Embryonic facial prominence (tissue), 1 donor: ENCODE data around the gene IRX2.

Experiments
- DNase-seq: peaks from one replicate; pipeline ENCODE4 v3.0.0-alpha.2; 2016; ENCODE audit errors: extremely low spot score

Gene IRX2

GRCh38 chr5:2718115-2718514 is 33.4 kb downstream of the IRX2 start:
- no peak for DNase-seq

DNA sequence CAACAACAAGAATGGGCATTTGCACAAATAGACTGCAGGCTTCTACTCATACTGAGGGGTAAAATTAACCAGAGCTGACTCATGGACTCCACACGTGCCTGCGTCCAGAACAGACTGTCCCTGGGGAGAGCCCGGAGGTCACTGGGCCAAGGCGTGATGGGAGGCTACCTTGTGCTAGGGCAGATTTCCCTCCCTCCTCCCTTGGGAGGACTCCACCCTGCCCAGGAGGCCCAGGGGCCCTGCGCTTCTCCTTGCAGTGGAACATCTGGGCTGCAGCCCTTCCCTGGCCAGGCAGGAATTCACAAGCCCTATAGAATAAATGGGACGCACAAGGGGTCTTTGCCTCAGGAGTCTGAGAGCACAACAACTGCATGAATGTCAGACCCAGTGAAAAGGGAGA is 35.6 kb downstream of the IRX2 start:
- no peak for DNase-seq

DNA sequence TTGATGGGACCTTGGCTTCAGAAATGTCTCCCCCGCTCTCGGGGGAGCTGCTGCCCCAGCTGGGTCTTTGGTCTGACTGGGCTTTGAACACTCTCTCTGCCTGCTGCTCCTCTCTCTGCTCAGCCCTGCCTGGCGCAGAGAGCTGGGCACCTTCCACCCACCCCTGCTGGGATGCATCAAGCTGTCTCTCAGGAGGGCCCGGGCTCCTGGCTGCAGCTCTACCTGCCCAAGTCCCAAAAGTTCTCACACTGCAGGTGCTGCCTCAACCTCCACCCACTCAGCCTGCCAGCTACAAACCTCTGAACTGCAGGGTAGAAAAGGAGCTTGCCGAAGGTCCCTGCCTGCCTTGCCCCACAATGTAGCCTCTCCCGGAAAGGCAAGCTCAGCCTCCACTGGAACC is 36.7 kb downstream of the IRX2 start:
- no peak for DNase-seq

DNA sequence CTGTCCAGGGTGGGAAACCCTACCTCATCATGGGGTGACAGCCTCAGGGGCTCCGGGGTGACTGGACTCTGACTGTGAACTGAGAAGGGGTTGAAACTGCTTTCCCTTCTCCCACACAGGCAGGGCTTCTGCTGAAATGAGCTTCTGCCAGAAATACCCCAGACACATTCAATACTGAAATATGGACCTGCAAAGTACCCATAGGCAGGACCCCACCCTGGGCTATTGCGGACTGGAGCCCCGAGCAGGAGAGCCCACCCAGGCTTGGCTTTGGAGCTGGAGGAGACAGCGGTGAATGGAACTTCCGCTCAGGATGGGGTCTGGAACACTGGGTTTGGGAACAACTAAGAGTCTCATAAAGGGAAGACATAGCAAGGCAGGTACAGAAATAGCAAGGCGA is 37.5 kb downstream of the IRX2 start:
- DNase-seq, result no peak

DNA sequence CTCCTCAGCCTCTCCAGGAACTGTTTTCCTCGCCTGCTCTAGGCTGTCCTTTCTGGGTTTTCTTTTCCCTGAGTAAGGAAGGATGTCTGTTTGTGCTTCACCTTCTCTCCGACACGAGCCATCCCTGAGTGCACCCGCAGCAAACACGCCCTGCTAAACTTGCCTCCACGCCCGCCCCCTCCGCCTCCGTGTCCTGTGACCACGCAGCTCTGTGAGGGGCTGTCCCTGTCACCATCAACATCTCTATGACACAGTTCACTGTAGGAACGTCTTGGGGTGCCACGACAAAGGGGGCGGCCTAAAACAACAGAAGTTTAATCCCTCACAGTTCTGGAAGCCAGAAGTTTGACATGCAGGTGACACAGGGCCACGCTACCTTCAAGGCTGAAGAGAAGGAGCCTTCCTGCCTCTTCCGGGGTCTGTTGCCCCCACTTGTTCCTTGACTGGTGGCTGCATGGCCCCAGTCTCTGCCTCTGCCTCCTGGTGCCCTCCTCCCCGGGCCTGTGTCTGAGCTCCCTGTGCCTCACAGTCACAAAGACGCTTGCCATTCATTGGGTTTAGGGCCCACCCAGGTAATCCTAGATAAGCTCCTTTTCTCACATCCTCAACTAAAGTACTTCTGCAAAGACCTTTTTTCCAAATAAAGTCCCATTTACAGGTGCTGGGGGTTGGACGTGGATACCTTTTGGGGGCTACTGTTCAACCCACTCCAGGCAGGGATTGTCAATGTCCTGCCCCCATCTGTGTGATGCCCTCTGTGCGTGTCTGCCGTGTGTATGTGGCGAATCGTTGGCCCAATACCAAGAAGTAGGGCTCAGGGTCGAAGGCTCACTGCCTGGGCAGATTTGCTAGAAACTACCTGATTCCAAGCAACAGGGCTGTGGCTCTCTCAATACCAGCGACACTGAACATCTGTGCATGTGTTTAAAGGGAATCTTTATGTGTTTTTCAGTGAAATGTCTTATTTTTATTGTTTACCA is 39.7 kb downstream of the IRX2 start:
- no peak for DNase-seq

- peak; percentile 14 for DNase-seq
These were observed 40.6 kb downstream of the IRX2 start for GRCh38 chr5:2710910-2711309.

GRCh38 chr5:2709976-2710689 is 41.3 kb downstream of the IRX2 start:
- DNase-seq, result no peak

DNA sequence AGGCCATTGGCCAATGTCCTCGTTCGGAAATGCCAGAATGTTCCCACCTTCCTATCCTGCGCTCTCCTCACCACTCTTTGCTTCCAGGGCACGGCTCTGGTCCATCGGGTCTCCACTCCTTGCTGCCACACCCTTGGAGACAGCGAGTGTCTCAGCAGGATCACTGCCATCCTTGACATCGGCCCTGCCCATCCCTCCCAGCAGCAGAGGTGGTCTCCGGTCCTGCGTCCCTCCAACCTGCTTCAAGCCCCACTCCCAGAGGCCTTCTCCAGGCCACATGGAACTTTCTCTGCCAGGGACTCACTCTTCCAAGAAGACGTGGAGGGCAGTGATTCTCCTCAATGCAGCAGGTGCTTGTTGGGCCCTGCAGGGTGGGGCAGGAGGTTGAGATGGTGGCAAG is 42.7 kb downstream of the IRX2 start:
- no peak for DNase-seq

GRCh38 chr5:2708132-2708531 is 43.3 kb downstream of the IRX2 start:
- no peak for DNase-seq

DNA sequence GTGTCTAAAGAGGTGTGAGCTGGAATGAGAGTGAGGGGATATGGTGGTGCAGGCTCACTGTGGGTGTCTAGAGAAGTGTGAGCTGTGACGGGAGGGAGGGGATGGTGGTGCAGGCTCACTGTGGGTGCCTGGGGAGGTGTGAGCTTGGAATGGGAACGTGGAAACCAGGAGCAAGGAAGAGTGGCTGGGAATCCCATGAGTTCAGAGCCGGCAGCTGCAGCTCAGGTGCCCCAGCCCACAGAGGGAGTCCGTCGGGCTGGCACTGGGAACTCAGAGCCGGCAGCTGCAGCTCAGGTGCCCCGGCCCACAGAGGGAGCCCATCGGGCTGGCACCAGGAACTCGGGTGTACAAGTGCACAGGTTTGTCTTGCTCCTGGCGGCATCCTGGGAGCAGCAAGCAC is 45.6 kb downstream of the IRX2 start:
- DNase-seq, result no peak

- DNase-seq, result no peak
These were observed 46.5 kb downstream of the IRX2 start for GRCh38 chr5:2704806-2705645.

GRCh38 chr5:2704111-2704510 is 47.4 kb downstream of the IRX2 start:
- DNase-seq, result no peak

GRCh38 chr5:2703615-2704014 is 47.9 kb downstream of the IRX2 start:
- DNase-seq, result no peak

DNA sequence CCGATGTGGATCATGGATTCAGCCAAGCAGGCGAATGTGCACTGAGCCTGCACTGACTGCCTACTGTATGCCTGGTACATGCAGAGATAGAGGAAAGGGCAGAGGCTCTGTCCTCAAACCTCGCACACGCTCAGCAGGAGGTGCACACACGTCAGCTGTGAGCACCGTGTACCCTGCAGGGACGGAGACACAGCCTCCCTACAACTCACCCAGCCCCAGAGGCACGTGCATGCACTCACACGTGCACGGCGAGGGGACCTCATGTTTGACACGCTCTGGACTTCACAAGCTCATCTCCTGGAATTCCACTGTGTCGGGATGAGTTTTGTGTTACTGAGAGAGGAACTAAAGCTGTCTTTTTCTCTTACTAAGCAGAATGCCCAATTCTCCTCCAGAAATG is 48.4 kb downstream of the IRX2 start:
- no peak for DNase-seq

DNA sequence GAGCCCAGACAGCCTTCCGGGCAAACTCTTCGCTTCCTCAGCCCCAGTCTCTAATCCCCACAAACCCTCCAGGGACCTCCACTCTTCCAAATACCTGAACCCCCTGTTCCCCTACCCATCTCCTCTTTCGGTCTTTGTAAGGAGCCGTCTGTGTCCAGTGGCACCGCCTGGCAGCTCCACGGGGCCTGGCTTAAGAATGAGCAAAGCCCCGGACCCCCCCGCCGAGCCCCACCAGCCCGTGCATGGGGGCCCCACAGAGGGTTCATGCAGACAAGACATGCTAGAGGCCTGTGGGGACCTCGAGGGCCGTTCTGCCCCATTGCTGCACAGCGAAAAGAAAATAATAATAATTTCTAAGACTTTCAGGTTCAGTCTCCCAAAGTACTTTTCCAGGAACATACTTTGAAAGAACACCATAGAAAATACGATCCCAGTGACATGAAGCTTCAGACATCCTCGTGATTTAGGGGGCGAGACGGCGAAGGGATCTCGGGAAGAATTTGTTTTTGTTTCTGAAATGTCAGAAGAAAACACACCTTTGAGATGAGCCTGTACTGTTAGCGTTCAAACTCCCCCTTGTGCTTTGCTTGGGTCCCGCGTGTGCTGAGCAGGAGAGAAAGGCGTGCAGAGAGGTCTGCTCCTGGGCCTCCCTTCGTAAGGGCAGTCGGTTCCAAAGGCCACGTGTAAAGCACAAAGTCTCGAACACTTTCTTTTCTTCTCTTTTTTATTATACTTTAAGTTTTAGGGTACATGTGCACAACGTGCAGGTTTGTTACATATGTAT is 49.2 kb downstream of the IRX2 start:
- no peak for DNase-seq

DNA sequence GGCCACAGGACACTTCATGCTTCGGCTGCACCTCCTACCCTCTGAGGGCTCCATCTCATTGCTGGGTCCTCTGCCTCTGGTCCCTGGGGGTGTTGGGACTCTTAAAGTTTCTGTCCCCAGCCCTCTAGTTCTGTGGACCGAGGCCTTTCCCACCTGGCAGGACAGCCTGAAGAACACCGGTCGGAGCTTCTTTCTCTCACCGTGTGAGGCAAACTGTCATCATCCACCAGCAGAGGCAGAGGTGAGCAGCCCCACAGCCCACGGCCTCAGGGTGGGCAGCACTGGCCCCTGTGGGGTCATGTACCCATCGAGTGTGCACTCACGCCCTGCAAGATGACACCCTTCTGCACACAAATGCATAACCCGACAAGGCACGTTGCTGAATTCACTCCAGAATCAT is 49.9 kb downstream of the IRX2 start:
- no peak for DNase-seq

DNA sequence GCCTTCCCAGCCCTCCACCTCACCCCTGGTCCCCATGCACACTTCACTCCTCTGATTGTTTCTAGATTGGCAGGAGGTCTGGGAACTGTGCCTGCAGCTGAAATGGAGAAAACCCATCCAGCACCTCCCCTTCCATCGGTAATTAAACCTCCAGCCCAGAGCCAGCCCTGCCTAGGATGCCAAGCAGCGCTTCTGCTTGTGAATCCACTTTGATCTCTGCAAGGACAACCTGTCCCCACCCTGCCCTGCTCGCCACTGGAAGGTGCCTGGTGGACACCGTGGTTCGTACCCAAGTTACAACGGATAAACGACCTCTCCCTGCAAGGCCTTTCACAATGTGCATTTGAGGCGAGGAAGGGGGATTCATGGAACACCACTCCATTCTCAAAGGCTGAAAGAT is 50.6 kb downstream of the IRX2 start:
- DNase-seq, result no peak

DNA sequence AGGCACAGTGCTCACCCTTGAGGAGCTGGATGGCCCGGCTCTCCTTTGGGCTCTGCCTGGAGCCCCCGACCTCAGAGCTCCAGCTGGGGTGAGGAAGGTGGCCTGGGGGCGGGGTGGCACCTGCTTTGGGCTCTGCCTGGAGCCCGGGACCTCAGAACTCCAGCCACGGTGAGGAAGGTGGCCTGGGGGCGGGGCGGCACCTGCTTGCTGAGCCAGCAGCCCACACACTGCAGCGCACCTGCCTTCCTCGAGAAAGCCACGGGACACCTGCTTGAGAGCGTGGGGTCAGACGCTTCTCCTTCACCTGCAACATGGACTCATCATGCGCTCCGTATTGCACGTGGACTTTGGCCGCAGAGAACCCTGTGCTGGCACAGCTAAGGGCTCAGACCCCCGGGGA is 51.8 kb downstream of the IRX2 start:
- no peak for DNase-seq

DNA sequence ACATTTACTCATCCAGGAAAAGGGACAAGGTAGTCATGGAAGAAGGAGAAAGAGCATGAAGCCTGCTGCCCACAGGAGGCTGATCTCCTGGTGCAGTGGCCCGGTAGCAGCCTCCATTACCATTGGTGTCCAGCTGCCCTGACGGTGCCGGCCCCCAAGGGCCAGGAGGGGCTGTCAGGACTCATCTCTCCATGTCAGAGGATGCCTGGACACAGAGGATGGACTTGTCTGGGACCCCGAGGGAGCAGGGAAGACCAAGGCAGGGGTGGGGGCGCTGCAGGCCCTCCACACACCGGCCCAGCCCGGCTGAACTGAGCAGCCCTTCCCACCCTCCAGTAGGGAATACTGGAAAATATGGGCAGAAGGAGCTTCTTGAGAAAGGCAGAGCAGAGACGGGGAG is 52.2 kb downstream of the IRX2 start:
- DNase-seq, result no peak

DNA sequence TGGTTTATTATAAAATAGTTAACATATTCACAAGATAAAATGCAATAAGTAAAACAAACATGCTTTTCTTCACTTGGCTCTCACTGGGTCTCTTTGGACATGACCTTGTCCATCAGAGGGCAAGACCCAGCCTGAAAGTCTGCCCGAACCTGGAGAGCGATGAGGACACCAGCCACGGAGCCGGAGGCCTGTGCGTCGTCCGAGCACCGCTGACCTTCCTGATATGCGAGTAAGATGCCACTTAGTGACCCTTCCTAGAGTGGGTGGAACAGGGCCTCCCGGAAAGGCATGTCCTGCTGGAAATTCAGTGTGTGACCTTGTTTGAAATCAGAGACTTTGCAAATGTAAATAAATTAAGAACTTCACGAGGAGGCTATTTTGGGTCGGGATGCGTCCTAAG is 52.9 kb downstream of the IRX2 start:
- no peak for DNase-seq

- no peak for DNase-seq
These were observed 53.9 kb downstream of the IRX2 start for GRCh38 chr5:2697446-2698200.
